Sigmoid colon (tissue), 7 donors: Measurements from ENCODE around the gene KIF7. TPM values are rescaled to one million over a fixed set of nuclear protein-coding genes. Genes with fewer than 3 reads are reported as not detected.

Experiments used
- DNase-seq: peaks from one replicate; pipeline ENCODE4 v3.0.0-alpha.2; 2019
- H3K27ac ChIP-seq, 4 donors: fragments of 200-600 bp; sonication (generic); one replicate each; pipeline ENCODE4 v1.5.1; 2016 to 2019; ENCODE audit warnings: mild to moderate bottlenecking in 1 of 4
- H3K27me3 ChIP-seq, 3 donors: fragments of 200-600 bp; sonication (generic); one replicate each; pipeline ENCODE4 v1.5.1; 2019; ENCODE audit warnings: mild to moderate bottlenecking in 1 of 3
- H3K36me3 ChIP-seq, 4 donors: fragments of 200-600 bp; sonication (generic); one replicate each; pipeline ENCODE4 v1.5.1; 2016 to 2019
- H3K4me1 ChIP-seq, 4 donors: fragments of 200-600 bp; sonication (generic); one replicate each; pipeline ENCODE4 v1.5.1; 2017 to 2019
- H3K4me3 ChIP-seq, 4 donors: fragments of 200-600 bp; sonication (generic); one replicate each; pipeline ENCODE4 v1.5.1; 2017 to 2019; ENCODE audit warnings: mild to moderate bottlenecking in 2 of 4, moderate library complexity in 1 of 4
- H3K9me3 ChIP-seq, 4 donors: fragments of 200-600 bp in 3 of 4; sonication (generic) in 3 of 4; one replicate each; pipeline versions ENCODE4 v1.5.1 to v1.6.1; 2013 to 2019
- CTCF ChIP-seq, 4 experiments: fragments of 450-650 bp in 3 of 4; fragments of 200-600 bp in 1 of 4; IDR thresholded peaks; one replicate each; pipeline ENCODE4 v1.5.1; 2016 to 2019; ENCODE audit warnings: antibody characterized with exemption in 4 of 4, mild to moderate bottlenecking in 3 of 4, moderate library complexity in 2 of 4
- EP300 ChIP-seq, 4 donors: sonication (generic); formaldehyde crosslinking; IDR thresholded peaks; one replicate each; pipeline ENCODE4 v1.6.1; 2017; ENCODE audit warnings: antibody characterized with exemption in 4 of 4
- POLR2A ChIP-seq, 2 donors: fragments of 450-650 bp; IDR thresholded peaks; one replicate each; pipeline ENCODE4 v1.6.1; 2016; ENCODE audit warnings: antibody characterized with exemption in 2 of 2, mild to moderate bottlenecking in 2 of 2, moderate library complexity in 2 of 2
- POLR2AphosphoS5 ChIP-seq, 4 donors: sonication (generic); formaldehyde crosslinking; IDR thresholded peaks; one replicate each; pipeline ENCODE4 v1.6.1; 2017; ENCODE audit warnings: antibody characterized with exemption in 4 of 4
- WGBS, 2 donors: extraction: QIAGEN DNeasy Blood & Tissue Kit; methylation state at CpG; one replicate each; pipeline ENCODE4 v1.1.7; 2013; 5-methylcytosine and 5-hydroxymethylcytosine counted together
- intact Hi-C: fragments of 100-400 bp; cut with DNase I; formaldehyde crosslinking; loops from one replicate; pipeline ENCODE4 v1.15.1; 2023
- polyA plus RNA-seq, 3 donors: library from polyadenylated mRNA; stranded (reverse); fragments of 200-250 nt; gene quantifications; one replicate each; pipeline ENCODE4 v1.2.3, GENCODE V29; 2013
- total RNA-seq, 4 donors: library from RNA; depleted of rRNA; stranded (reverse); fragments of >200 nt; gene quantifications; one replicate each; pipeline ENCODE4 v1.1.0, GENCODE V29; 2016
- donor health status: healthy with polysubstance abuse.
- donor health status: Bipolar disorder and iron deficiency.
- donor health status: healthy.

KIF7 gene
- total and polyA plus RNA-seq, 7 donors: 0.46 to 15.2 (median 5.4) TPM

- TF ChIP-seq POLR2A (IDR thresholded peaks at IDR 0.05) (no peak), CTCF (IDR thresholded peaks at IDR 0.05) (no peak), POLR2AphosphoS5 (IDR thresholded peaks at IDR 0.05) (no peak), EP300 (IDR thresholded peaks at IDR 0.05) (no peak)
- H3K9me3 ChIP-seq: no peaks in the 10 kb centered on the region
- H3K27ac ChIP-seq: no peak overlapping the region
- H3K27me3 ChIP-seq: no peaks in the 10 kb centered on the region
- no peaks in the 10 kb centered on the region for H3K4me1 ChIP-seq
- no peak for DNase-seq
- WGBS, 2 donors: 96 to 98% methylated on average over 18 of the region's 18 CpGs
- H3K36me3 ChIP-seq: peaks cover 20 to 61% (median 41%) of the 10 kb centered on the region in 4 donors
- H3K4me3 ChIP-seq: no peak overlapping the region
- intact Hi-C loops: no loop called here
Observed at GRCh38 chr15:89632563-89633430, 22.5 kb downstream of the KIF7 start.

GRCh38 chr15:89631902-89632264 is 23.4 kb downstream of the KIF7 start:
- intact Hi-C loops: no loop called here
- no peak for TF ChIP-seq POLR2AphosphoS5 (IDR thresholded peaks at IDR 0.05)
- TF ChIP-seq EP300 (IDR thresholded peaks at IDR 0.05): no peak
- TF ChIP-seq POLR2A (IDR thresholded peaks at IDR 0.05): no peak
- Histone ChIP-seq H3K27me3 (no peaks in the 10 kb centered on the region), H3K4me3 (no peak overlapping the region), H3K27ac (no peak overlapping the region), H3K9me3 (no peaks in the 10 kb centered on the region), H3K4me1 (no peaks in the 10 kb centered on the region), H3K36me3 (peaks cover 20 to 71% (median 43%) of the 10 kb centered on the region in 4 donors)
- DNase-seq: no peak
- 86 to 94% methylated on average over 10 of the region's 10 CpGs for WGBS, 2 donors

GRCh38 chr15:89630974-89631901 is 24.0 kb downstream of the KIF7 start:
- intact Hi-C loops: no loop called here
- Histone ChIP-seq H3K9me3 (no peaks in the 10 kb centered on the region), H3K27me3 (no peaks in the 10 kb centered on the region), H3K27ac (no peak overlapping the region), H3K36me3 (peaks cover 20 to 77% (median 43%) of the 10 kb centered on the region in 4 donors), H3K4me3 (no peak overlapping the region), H3K4me1 (no peaks in the 10 kb centered on the region)
- TF ChIP-seq CTCF (IDR thresholded peaks at IDR 0.05): no peak
- TF ChIP-seq EP300 (IDR thresholded peaks at IDR 0.05): no peak
- TF ChIP-seq POLR2A (IDR thresholded peaks at IDR 0.05): no peak
- no peak for TF ChIP-seq POLR2AphosphoS5 (IDR thresholded peaks at IDR 0.05)
- WGBS, 2 donors: 93% methylated on average over 30 of the region's 30 CpGs
- no peak for DNase-seq

GRCh38 chr15:89630260-89630659 is 25.0 kb downstream of the KIF7 start:
- 92 to 94% methylated on average over 14 of the region's 14 CpGs for WGBS, 2 donors
- intact Hi-C loops: no loop called here
- Histone ChIP-seq H3K27ac (no peak overlapping the region), H3K4me3 (no peak overlapping the region), H3K4me1 (no peaks in the 10 kb centered on the region), H3K36me3 (peaks cover 20 to 85% (median 43%) of the 10 kb centered on the region in 4 donors), H3K27me3 (no peaks in the 10 kb centered on the region), H3K9me3 (no peaks in the 10 kb centered on the region)
- DNase-seq: no peak
- TF ChIP-seq CTCF (IDR thresholded peaks at IDR 0.05) (no peak), POLR2AphosphoS5 (IDR thresholded peaks at IDR 0.05) (no peak), POLR2A (IDR thresholded peaks at IDR 0.05) (no peak), EP300 (IDR thresholded peaks at IDR 0.05) (no peak)

GRCh38 chr15:89629829-89630228 is 25.4 kb downstream of the KIF7 start:
- intact Hi-C loops: no loop called here
- TF ChIP-seq CTCF (IDR thresholded peaks at IDR 0.05): no peak
- no peak for TF ChIP-seq POLR2A (IDR thresholded peaks at IDR 0.05)
- TF ChIP-seq EP300 (IDR thresholded peaks at IDR 0.05): no peak
- TF ChIP-seq POLR2AphosphoS5 (IDR thresholded peaks at IDR 0.05): no peak
- Histone ChIP-seq H3K27ac (no peak overlapping the region), H3K4me1 (no peaks in the 10 kb centered on the region), H3K36me3 (peaks cover 20 to 87% (median 43%) of the 10 kb centered on the region in 4 donors), H3K9me3 (no peaks in the 10 kb centered on the region), H3K4me3 (no peak overlapping the region), H3K27me3 (no peaks in the 10 kb centered on the region)
- DNase-seq: no peak
- WGBS, 2 donors: 96 to 97% methylated on average over 5 of the region's 5 CpGs
